GM21390 (cell line): ENCODE data around the gene TIMM13.
"Not testable (repeated sequence)": the region's sequence is repeated elsewhere in the genome, so short reads cannot be mapped to it uniquely, and the experiment has no call there.

Experiments
- ATAC-seq: cut with Tn5 transposase; IDR thresholded peaks from one replicate; pipeline ENCODE4 v1.9.1; 2021; ENCODE audit not compliant: unreplicated experiment

Gene TIMM13

DNA sequence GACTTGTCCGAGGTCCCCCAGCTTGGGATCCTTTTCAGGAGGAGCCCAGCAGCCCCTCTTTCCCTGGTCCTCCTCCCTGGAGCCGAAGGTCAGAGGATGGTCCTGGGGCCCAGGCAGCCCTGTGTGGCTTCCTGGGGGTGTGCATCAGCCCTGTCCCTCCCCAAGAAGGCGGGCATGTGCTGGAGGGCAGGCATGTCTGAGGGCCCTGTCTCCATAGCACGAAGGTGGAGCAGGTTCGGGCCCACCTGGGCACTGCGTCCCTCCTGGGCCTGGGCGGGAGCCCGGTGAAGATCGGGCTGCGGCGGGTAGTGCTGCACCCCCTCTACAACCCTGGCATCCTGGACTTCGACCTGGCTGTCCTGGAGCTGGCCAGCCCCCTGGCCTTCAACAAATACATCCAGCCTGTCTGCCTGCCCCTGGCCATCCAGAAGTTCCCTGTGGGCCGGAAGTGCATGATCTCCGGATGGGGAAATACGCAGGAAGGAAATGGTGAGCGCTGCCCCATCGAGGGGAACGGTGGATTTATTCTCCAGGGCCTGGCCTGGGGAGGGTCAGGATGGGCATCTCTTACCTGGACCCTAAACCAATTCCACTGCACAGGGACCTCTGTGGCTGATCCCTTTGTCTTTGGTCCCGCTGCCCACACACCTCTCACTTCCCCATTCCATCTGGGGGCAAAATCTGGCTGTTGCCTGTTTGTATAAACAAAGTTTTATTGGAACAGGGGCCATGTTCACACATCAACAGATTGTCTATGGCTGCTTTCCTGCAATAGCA, 10.9 kb downstream of the TIMM13 start:
- ATAC-seq, result no peak

GRCh38 chr19:2415973-2416319, 11.4 kb downstream of the TIMM13 start:
- ATAC-seq, result no peak

DNA sequence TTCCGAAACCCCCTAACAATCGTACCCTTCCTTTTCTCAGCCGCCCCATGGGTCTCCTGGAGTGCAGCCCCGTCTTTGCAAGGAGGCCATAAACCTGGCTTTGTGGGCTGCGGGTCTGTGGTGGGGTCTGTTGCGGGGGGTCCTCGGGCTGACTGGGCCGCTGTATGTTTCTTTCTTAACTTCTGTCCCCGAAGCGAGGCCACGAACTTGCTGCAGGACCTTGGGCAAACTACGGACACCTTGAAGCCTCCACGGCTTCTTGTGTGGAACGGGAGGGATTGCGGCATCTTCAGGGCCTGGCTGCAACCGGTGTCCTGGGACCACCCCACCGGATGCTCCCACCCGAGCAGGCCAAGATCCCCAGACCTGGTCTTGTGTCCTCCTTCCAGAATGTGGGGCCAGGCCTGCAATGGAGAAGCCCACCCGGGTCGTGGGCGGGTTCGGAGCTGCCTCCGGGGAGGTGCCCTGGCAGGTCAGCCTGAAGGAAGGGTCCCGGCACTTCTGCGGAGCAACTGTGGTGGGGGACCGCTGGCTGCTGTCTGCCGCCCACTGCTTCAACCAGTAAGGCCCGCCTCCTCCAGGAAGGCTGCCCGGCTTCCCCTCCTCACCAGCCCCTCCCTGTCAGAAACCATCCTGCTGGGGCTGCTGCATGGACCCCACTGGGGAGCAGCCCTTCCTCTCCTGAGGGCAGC, 12.0 kb downstream of the TIMM13 start:
- ATAC-seq, result no peak

- ATAC-seq, result no peak
Observed at GRCh38 chr19:2413629-2414028, 13.8 kb downstream of the TIMM13 start.

- no peak for ATAC-seq
Observed at GRCh38 chr19:2413159-2413558, 14.2 kb downstream of the TIMM13 start.

DNA sequence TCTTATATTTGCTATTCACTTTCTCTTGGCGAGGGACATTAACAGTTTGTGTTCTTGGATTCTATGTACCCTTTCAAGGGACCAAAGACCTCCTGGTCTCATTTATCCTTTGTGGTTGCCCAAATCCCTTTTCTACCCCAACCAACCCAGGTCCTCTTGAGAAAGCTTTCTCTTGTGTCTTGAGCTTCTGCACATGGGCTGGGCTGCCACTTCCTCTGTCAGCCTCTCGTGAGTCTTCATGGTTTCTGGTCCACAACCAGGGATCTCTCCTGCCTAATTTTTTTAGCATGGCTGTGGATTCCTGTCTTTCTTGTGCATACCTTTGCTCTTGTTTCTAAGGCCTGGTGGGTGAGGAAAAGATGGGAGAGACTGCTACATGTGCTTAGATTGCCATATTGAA, 14.9 kb downstream of the TIMM13 start:
- ATAC-seq, result no peak

- no peak for ATAC-seq
Observed at GRCh38 chr19:2411709-2412108, 15.7 kb downstream of the TIMM13 start.

DNA sequence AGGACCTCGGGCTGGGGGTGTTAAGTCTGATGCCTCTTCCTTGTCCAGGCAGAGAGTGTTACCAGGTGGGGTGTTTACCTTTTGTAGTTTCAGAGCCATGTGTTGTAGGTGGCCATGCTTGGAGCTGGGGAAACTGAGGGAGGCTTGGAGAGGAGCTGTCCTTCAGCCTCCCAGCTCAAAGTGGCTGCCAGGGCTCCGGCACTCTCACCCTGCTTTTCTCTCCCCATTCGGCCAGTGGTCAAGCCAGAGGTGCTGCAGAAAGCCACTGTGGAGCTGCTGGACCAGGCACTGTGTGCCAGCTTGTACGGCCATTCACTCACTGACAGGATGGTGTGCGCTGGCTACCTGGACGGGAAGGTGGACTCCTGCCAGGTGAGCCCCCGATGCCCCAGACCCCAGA, 17.4 kb downstream of the TIMM13 start:
- no peak for ATAC-seq

- ATAC-seq, result no peak
Observed at GRCh38 chr19:2409352-2409912, 18.0 kb downstream of the TIMM13 start.

GRCh38 chr19:2408247-2408646, 19.1 kb downstream of the TIMM13 start:
- no peak for ATAC-seq

DNA sequence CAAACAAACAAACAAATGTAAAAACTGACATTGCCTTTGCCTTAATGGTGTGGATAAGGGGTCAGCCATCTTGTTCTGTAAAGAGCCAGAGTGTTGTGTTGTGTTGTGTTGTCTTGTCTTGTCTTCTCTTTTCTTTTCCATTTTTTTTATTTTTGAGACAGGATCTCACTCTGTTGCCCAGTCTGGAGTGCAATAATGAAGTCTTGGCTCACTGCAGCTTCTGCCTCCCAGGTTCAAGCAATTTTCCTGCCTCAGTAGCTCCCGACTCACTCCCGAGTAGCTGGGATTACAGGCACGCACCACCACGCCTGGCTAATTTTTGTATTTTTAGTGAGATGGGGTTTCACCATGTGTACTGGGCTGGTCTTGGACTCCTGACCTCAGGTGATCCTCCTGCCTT, 27.8 kb downstream of the TIMM13 start:
- ATAC-seq, result no peak

DNA sequence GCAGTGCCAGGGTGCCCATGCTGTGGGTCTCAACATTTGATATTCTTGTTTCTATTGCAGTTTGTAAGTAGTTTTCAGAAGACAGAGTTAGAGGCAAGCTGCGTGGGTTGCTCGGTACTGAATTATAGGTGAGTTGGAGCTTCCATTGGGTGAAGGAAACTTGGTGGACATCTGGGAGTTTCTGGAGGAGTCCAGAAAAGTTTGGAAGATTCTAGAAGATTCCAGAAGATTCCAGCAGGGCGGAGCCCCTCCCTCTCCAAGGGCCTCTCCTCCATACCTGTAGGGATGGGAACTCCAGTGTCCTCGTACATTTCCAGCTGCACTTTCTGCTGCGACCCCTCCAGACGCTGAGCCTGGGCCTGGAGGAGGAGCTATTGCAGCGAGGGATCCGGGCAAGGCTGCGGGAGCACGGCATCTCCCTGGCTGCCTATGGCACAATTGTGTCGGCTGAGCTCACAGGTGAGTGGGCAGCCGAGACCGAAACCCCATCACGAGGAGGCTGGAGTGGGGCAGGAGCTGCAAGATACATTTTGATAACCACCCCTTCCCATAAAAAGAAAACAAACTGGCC, 28.6 kb downstream of the TIMM13 start:
- ATAC-seq, result no peak

- not testable (repeated sequence) for ATAC-seq
Observed at GRCh38 chr19:2397173-2397572, 30.2 kb downstream of the TIMM13 start.

GRCh38 chr19:2395293-2395829, 32.0 kb downstream of the TIMM13 start:
- ATAC-seq, result not testable (repeated sequence)

DNA sequence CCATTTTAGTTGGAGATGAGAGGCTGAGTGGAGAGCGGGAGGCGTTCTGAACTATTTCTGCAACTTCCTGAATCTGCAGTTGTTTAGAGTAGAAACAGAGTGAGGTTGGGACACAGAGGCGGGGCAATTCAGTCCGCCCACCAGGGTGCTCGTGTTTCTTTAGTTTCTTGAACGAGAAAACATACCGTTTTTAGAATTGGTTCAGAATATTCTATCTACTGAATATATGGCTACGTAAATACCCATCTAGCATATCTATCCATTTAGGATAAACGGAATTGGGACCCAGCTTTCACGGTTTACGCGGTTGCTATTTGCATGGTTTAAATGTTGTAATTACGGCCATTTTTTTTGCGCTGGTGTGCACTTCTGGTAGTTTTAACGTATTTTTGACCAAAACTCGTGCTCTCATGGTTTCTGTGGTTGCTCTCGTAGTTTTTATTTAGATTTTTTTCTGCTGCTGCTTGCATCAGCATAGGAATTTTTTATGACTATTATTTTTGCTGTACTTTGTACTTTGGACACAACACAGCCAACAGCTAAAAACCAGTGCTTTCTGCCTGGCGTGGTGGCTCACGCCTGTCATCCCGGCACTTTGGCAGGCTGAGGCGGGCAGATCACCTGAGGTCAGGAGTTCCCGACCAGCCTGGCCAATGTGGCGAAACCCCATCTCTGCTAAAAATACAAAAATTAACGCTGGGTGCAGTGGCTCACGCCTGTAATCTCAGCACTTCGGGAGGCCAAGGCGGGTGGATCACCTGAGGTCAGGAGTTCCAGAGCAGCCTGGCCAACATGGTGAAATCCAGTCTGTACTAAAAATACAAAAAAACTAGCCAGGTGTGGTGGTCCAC, 32.7 kb downstream of the TIMM13 start:
- ATAC-seq, result no peak

DNA sequence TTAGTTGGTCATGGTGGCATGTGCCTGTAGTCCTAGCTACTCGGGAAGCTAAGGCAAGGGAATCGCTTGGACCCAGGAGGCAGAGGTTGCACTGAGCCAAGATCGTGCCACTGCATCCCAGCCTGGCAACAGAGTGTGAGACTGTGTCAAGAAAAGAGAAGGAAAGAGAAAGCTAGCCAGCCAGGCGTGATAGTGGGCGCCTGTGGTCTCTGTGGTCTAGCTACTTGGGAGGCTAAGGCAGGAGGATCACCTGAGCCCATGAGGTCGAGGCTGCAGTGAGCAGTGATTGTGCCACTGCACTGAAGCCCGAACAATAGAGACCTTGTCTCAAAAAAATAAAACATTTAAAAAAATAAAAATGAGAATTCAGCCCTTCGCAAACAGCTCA, 33.3 kb downstream of the TIMM13 start:
- no peak for ATAC-seq

DNA sequence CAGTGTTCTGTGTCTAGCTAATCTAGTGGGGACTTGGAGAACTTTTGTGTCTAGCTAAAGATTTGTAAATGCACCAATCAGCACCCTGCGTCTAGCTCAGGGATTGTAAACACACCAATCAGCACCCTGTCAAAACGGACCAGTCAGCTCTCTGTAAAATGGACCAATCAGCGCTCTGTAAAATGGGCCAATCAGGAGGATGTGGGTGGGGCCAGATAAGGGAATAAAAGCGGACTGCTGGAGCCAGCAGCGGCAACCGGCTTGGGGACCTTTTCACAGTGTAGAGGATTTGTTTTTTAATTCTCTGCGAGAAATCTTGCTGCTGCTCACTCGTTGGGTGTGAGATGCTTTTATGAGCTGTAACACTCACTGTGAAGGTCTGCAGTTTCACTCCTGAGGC, 34.5 kb downstream of the TIMM13 start:
- ATAC-seq, result not testable (repeated sequence)

DNA sequence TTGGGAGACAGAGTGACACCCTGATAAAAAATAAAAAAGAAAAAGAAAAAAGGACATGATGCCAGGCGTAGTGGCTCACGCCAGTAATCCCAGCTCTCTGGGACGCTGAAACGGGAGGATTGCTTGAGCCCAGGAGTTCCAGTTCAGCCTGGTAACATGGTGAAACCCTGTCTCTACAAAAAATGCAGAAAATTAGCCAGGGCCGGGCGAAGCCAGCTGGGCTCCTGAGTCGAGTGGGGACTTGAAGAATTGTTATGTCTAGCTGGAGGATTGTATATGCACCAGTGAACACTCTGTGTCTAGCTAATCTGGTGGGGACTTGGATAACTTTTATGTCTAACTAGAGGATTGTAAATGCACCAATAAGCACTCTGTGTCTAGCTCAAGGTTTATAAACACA, 35.0 kb downstream of the TIMM13 start:
- ATAC-seq, result no peak

DNA sequence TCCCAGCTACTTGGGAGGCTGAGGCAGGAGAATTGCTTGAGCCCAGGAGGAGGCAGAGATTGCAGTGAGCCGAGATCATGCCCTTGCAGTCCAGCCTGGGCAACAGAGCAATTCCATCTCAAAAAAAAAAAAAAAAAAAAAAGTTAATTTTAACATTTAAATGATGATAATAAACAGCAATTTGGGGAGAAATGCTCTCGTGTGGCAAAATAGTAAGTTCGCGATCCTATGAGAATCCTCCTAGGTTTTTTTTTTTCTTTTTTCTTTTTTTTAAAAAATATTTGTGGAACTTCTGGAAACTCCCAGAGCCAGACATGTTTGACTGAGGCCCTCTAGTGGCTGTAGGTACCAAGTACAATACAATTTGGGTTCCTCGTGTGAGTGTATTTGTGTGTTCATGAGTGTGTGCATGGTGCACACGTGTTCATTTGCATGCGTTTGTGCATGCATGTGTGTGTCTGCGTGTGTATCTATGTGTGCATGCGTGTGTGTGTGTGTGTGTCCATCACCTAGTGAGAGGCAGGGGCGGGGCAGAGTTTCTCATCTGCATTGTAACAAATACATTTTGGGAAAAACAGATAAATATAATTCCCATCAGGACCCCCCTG, 36.2 kb downstream of the TIMM13 start:
- ATAC-seq, result no peak

- no peak for ATAC-seq
Observed at GRCh38 chr19:2389594-2389993, 37.8 kb downstream of the TIMM13 start.
